T47D (cell line): ENCODE data around the gene PRSS56.
A peak's percentile ranks its signal among the peaks of the same experiment; 100 is the strongest.
"Not testable (repeated sequence)": the region's sequence is repeated elsewhere in the genome, so short reads cannot be mapped to it uniquely, and the experiment has no call there.

ENCODE experiments used
- DNase-seq, 2 experiments: peaks; one replicate each; pipeline versions ENCODE4 v3.0.0 to v3.0.0-alpha.2; 2011 to 2012; ENCODE audit warnings: low read depth in 1 of 2, low spot score in 1 of 2
- JUND ChIP-seq: IDR thresholded peaks from 2 replicates; pipeline ENCODE4 v1.6.1; 2012; ENCODE audit warnings: low read depth
- in situ Hi-C: cut with HindIII; loops from 2 replicates; pipeline ENCODE4 v1.10.0; 2016; ENCODE audit warnings: low sequenced_read_pairs, low pct_unique_long_range_greater_than_20kb

PRSS56 gene

DNA sequence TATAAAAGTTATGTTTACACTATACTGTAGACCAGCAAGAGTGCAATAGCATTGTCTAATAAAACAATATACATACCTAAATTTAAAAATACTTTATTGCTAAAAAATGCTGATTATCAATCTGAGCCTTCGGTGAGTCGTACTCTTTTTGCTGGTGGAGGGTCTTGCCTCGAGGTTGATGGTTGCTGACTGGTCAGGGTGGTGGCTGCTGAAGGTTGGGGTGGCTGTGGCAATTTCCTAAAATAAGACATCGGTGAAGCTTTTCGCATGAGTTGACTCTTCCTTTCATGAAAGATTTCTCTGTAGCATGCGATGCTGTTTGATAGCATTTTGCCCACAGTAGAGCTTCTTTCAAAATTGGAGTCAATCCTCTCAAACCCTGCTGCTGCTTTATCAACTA, 27.8 kb downstream of the PRSS56 start:
- no peak for DNase-seq
- in situ Hi-C loops: no loop called here
- no peak for TF ChIP-seq JUND

GRCh38 chr2:232549655-232550353, 29.6 kb downstream of the PRSS56 start:
- no peak for DNase-seq
- in situ Hi-C loops: no loop called here
- no peak for TF ChIP-seq JUND

DNA sequence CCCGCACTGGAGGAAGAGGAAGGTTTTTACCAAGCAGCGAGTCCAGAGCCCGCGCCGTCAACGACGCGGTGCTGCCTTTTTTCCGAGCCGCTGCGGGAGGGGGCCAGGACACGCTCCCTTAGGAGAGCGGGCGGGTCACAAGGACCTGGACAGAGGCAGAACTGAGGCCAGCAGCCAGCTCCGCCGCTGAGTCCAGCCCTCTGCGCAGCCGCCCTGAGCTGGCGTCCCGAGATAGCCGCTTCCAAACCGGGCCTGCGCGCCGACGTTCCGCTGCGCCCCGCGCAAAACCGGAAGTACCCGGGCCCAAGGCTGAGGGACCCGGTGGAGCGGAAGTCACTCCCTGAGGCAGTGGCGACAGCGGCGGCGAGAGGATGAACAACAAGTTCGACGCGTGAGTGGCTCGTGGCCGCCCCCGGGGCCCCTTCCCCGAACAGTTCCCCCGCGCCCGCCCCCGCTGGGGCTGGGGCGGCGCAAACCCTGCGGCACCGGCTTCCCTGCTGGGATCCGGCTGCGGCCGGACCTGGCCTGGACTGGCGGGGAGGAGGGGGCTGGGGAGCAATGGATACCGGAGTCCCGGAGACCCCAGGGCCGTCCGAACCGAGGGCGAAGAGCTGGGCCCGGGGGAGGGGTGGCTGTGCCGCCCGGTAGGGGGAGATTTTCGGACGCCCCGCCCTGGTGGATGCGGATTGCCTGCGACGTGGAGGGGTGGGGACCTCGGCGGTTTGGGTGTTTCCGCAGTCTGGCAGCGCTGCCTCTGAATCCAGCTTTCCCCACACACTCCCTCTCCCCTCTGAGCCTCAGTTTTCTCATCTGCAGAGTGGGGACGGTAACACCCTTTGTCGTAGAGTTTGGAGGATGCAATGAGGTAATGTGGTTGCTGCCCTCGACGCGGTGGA, 30.4 kb downstream of the PRSS56 start, which contains the start of the genes EIF4E2 and TIGD1:
Gene EIF4E2 (plus strand): TSS at position 336 of the 896 bp plus-strand sequence. CDS start 36 bp downstream, at position 372.
Gene TIGD1 (minus strand): TSS at position 204 of the 896 bp plus-strand sequence. CDS start 675 bp downstream, outside the sequence.
- in situ Hi-C loops: no loop called here
- peak; percentile 89 to 93 for DNase-seq
- TF ChIP-seq JUND: no peak

- in situ Hi-C loops: no loop called here
- DNase-seq: no peak
- no peak for TF ChIP-seq JUND
Measured at GRCh38 chr2:232551250-232551638, 31.1 kb downstream of the PRSS56 start.

- no peak for DNase-seq
- in situ Hi-C loops: no loop called here
- TF ChIP-seq JUND: no peak
Measured at GRCh38 chr2:232551776-232552175, 31.6 kb downstream of the PRSS56 start.

DNA sequence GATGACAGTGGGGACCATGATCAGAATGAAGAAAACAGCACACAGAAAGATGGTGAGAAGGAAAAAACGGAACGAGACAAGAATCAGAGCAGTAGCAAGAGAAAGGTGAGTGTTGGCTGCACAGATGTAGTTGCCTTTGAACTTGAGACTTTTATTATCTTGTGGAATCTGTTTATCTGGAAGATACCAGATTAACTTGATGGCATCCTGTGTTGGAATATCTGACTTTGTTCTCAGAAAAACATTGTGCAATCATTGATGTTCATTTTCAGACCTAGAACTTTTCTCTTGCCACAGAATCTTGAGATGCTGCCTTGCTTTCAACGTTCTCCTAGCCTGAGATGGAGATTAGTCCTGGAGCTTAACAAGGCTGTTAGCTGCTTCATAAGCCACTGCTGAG, 36.2 kb downstream of the PRSS56 start:
- TF ChIP-seq JUND: no peak
- DNase-seq: no peak
- in situ Hi-C loops: no loop called here

DNA sequence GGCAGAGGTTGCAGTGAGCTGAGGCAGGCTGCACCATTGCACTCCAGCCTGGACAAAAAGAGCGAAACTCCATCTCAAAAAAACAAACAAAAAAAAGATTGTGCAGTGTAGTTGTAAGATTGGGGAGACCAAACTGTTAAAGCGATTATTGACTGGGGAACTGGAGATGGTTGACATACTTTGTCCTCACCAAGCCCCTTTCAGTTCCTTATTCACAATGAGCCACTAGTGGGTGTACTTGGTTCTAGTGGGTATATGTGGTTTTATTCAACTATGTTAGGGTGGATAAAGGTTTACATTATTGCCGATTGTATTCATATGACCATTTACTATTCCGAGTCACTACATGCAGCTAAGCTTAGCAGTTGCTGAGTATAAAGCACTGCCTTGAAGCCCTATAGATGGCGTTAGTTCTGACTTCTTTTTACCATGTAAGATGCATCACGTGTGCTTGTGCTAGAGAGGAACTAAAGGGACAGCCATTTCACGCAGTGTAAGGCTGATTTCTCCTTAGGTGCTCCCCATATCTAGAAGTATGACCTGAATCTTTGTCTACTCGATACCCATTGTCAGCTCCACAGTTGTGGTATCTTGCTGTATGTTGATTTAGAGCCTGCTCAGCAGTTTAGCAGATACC, 42.4 kb downstream of the PRSS56 start:
- no peak for TF ChIP-seq JUND
- peak in 1 of 2 experiments; percentile 32 for DNase-seq
- in situ Hi-C loops: no loop called here

DNA sequence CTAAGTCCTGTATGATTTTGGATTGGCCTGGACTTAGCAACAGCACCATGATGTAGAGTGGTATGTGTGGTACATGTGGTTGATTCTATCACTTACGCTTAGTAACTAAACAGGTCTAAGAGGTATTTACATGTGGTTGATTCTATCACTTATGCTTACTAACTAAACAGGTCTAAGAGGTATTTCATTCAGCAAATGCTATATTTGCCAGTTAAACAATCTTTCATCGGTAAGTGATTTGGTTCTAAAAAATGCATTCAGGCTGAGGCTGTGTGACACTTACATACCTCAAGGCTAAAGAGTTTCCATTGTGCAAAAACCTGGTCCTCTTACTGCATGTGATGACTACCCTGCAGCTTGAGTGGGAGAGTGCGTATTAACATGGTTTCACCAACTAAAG, 43.4 kb downstream of the PRSS56 start:
- in situ Hi-C loops: no loop called here
- peak; percentile 31 to 91 for DNase-seq
- TF ChIP-seq JUND: peak; percentile 84

DNA sequence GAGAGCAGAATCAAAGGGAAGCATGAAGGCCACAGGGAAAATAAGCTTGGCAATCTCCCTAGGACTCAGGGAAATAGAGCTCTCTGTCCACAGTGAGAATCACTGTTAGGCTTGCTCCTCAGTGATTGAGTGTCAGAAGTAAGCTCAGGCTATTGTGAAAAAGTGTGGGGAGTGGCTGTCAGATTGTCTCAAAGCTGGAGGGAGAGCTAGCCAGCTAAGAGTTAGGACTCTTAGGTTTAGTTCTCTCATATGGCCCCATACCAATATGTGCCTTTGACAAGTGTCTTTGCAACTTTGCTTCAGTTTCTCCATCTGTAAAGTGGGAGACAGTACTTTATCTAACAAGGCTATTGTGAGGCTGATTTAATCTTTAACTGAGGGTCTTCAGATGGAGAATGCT, 47.5 kb downstream of the PRSS56 start:
- TF ChIP-seq JUND: no peak
- in situ Hi-C loops: no loop called here
- DNase-seq: no peak

DNA sequence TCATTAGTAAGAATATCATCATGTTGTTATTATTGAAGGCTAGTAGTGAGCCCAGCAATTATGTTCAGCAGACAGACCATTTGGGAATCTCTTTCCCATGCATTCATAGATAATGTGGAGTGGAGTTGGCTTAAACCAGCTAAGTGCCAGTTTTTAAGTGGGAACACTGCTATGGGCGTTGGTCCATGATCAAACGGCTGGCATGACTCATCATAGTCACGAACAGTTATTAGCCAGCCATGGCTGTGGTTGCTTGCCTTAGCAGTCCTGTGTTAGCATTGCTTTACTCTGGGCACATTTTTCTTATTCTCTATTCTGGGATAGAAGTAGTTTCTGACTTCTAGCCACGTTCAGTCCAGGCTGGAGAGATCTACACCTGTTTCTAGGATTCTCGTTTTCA, 48.0 kb downstream of the PRSS56 start:
- in situ Hi-C loops: no loop called here
- no peak for DNase-seq
- no peak for TF ChIP-seq JUND

DNA sequence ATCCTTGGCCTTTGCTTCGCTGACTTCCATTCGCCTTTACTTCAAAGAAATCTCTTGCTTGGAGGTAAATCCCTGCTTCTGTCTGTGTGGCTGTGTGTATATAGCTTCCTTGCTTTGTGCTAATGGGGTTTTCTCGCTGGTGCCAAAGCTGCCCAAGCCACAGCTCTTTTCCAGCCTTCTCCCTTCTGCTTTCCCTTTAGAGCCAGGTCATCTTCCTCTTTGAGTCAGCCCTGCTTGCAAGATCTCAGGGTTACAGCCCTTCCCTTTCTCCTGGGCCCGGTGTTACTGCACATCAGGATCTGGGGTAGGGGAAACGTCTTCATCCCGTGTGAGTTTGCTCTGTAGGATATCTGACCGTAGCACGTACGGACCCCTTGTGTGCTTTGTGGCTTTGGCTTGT, 49.4 kb downstream of the PRSS56 start:
- no peak for DNase-seq
- TF ChIP-seq JUND: no peak
- in situ Hi-C loops: no loop called here

- in situ Hi-C loops: not testable (repeated sequence)
Measured at GRCh38 chr2:232570481-232570880, 50.3 kb downstream of the PRSS56 start.

More at GRCh38 chr2:232570481-232570880, 50.3 kb downstream of the PRSS56 start:
- not testable (repeated sequence) for DNase-seq
